ENCODE measurements around the gene MAN1A2. TPM values are rescaled to one million over a fixed set of nuclear protein-coding genes. Genes with fewer than 3 reads are reported as not detected.

Gene MAN1A2
- total RNA-seq, 1 experiment from 2014 or later, result 21.1 TPM

DNA sequence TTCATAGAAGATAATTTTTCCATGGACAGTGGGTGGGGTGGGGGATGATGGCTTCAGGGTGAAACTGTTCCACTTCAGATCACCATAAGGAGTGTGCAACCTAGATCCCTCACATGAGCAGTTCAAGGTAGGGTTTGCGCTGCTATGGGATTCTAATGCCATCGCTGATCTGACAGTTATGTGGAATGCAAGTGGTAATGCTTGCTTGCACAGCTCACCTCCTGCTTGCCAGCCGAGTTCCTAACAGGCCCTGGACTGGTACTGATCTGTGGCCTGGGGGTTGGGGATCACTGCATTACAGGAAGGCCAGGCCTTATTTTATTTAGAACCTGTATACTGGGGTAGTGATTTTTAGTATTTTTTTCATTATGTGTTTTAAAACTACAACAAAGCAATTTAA, 22.0 kb downstream of the MAN1A2 start:
- H3K4me3 ChIP-seq (ENCODE audit: low read length), result no peak overlapping the region
- H2AFZ ChIP-seq (ENCODE audit: low read length), result no peak overlapping the region
- no TSS peak for BruUV-seq (replicated peaks)
- H4K20me1 ChIP-seq (ENCODE audit: low read length), result 0 out of 2 replicates have a peak, but pooled peaks cover 8% of the 10 kb centered on the region
- no peaks in the 10 kb centered on the region for H3K27me3 ChIP-seq (ENCODE audit: low read length)
- no peaks in the 10 kb centered on the region for H3K9me3 ChIP-seq (ENCODE audit: low read length)
- ChIA-PET CTCF (interaction anchor here (0.6 kb wide), 1 partner anchor 1064 kb away, joined by 4 read pairs; no protein-coding TSS in a partner anchor), POLR2A (ENCODE audit: unreplicated experiment) (no interaction called here)
- H3K4me1 ChIP-seq (ENCODE audit: insufficient read depth, low read length), result no peaks in the 10 kb centered on the region
- ATAC-seq (no peak), DNase-seq (no peak)
- H3K27ac ChIP-seq (ENCODE audit: low read length), result no peak overlapping the region
- no peak overlapping the region for H3K4me2 ChIP-seq (ENCODE audit: low read length)
- H3K9me2 ChIP-seq (replicated peaks; ENCODE audit: low read length), result no peaks in the 10 kb centered on the region
- TF ChIP-seq, protein P1, sequence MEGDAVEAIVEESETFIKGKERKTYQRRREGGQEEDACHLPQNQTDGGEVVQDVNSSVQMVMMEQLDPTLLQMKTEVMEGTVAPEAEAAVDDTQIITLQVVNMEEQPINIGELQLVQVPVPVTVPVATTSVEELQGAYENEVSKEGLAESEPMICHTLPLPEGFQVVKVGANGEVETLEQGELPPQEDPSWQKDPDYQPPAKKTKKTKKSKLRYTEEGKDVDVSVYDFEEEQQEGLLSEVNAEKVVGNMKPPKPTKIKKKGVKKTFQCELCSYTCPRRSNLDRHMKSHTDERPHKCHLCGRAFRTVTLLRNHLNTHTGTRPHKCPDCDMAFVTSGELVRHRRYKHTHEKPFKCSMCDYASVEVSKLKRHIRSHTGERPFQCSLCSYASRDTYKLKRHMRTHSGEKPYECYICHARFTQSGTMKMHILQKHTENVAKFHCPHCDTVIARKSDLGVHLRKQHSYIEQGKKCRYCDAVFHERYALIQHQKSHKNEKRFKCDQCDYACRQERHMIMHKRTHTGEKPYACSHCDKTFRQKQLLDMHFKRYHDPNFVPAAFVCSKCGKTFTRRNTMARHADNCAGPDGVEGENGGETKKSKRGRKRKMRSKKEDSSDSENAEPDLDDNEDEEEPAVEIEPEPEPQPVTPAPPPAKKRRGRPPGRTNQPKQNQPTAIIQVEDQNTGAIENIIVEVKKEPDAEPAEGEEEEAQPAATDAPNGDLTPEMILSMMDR (conservative IDR thresholded peaks at IDR 0.05; ENCODE audit: low read depth, low read length), result no peak
- TF ChIP-seq EZH2phosphoT487 (IDR thresholded peaks at IDR 0.05; ENCODE audit: borderline replicate concordance, low read length) (no peak), EZH2 (IDR thresholded peaks at IDR 0.05; ENCODE audit: low read length, unreplicated experiment) (no peak)
- no peaks in the 10 kb centered on the region for H3K36me3 ChIP-seq (ENCODE audit: low read depth, low read length)
- H3F3A ChIP-seq (ENCODE audit: low read length, unreplicated experiment), result no peaks in the 10 kb centered on the region
- intact Hi-C loops (cut with micrococcal nuclease), result no loop called here
- H3K79me2 ChIP-seq (ENCODE audit: low read length), result peaks cover 90% of the 10 kb centered on the region
- no peak overlapping the region for H3K9ac ChIP-seq (ENCODE audit: low read length)

DNA sequence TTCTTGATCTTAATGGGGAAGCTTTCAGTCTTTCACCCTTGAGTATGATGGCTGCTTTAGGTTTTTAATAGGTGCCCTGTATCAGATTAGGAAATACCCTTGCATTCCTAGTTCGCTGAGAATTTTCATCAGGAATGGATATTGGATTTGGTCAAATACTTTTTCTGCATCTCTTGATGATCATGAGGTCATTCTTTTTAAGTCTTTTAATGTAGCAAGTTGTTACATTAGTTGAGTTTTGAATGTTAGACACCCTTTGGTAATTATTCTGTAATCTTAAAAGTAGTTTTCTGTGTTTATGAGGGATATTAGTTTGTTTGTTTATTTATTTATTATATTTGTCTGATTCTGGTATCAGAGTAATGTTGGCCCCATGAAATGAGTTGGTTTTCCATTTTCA, 22.5 kb downstream of the MAN1A2 start:
- H4K20me1 ChIP-seq (ENCODE audit: low read length), result 0 out of 2 replicates have a peak, but pooled peaks cover 8% of the 10 kb centered on the region
- no peak overlapping the region for H3K4me2 ChIP-seq (ENCODE audit: low read length)
- POLR2A ChIA-PET (ENCODE audit: unreplicated experiment), result no interaction called here
- H3K27me3 ChIP-seq (ENCODE audit: low read length), result no peaks in the 10 kb centered on the region
- CTCF ChIA-PET, result interaction anchor here (0.6 kb wide), 1 partner anchor 1064 kb away, joined by 4 read pairs; no protein-coding TSS in a partner anchor
- intact Hi-C loops (cut with micrococcal nuclease), result no loop called here
- no peak for DNase-seq
- H2AFZ ChIP-seq (ENCODE audit: low read length), result no peak overlapping the region
- ATAC-seq, result no peak
- no peaks in the 10 kb centered on the region for H3K9me2 ChIP-seq (replicated peaks; ENCODE audit: low read length)
- H3K4me1 ChIP-seq (ENCODE audit: insufficient read depth, low read length), result no peaks in the 10 kb centered on the region
- no peak overlapping the region for H3K9ac ChIP-seq (ENCODE audit: low read length)
- no TSS peak for BruUV-seq (replicated peaks)
- H3K27ac ChIP-seq (ENCODE audit: low read length), result no peak overlapping the region
- peaks cover 90% of the 10 kb centered on the region for H3K79me2 ChIP-seq (ENCODE audit: low read length)
- H3F3A ChIP-seq (ENCODE audit: low read length, unreplicated experiment), result no peaks in the 10 kb centered on the region
- no peaks in the 10 kb centered on the region for H3K36me3 ChIP-seq (ENCODE audit: low read depth, low read length)
- H3K4me3 ChIP-seq (ENCODE audit: low read length), result no peak overlapping the region
- no peak for TF ChIP-seq EZH2phosphoT487 (IDR thresholded peaks at IDR 0.05; ENCODE audit: borderline replicate concordance, low read length)
- TF ChIP-seq, protein P1 (conservative IDR thresholded peaks at IDR 0.05; ENCODE audit: low read depth, low read length), result no peak
- TF ChIP-seq EZH2 (IDR thresholded peaks at IDR 0.05; ENCODE audit: low read length, unreplicated experiment), result no peak
- no peaks in the 10 kb centered on the region for H3K9me3 ChIP-seq (ENCODE audit: low read length)

DNA sequence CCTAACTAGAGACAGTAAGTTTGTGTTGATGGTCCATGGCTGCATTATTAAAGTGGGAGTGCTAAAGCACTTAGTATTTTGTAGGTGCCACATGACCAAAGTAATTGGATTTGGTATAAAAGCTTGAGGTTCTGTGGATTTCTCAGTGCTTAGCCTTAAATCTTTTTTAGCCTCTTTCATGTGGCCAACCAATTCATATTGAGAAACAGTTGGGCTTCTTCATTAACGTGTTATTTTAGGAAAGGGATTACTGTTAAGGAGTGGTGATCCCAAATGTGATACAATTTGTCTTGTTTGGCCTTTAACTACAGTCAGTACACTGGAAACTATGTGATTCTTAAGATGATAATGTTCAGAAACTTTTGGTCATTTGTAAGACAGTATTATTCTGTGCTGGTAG, 25.5 kb downstream of the MAN1A2 start:
- DNase-seq (no peak), ATAC-seq (no peak)
- Histone ChIP-seq H3K4me1 (ENCODE audit: insufficient read depth, low read length) (no peaks in the 10 kb centered on the region), H4K20me1 (ENCODE audit: low read length) (no peaks in the 10 kb centered on the region), H3K9me3 (ENCODE audit: low read length) (no peaks in the 10 kb centered on the region), H3K9ac (ENCODE audit: low read length) (no peak overlapping the region), H3F3A (ENCODE audit: low read length, unreplicated experiment) (no peaks in the 10 kb centered on the region), H3K27me3 (ENCODE audit: low read length) (no peaks in the 10 kb centered on the region), H3K9me2 (replicated peaks; ENCODE audit: low read length) (no peaks in the 10 kb centered on the region), H3K4me2 (ENCODE audit: low read length) (no peak overlapping the region), H3K79me2 (ENCODE audit: low read length) (peaks cover 68% of the 10 kb centered on the region), H2AFZ (ENCODE audit: low read length) (no peak overlapping the region), H3K27ac (ENCODE audit: low read length) (no peak overlapping the region), H3K36me3 (ENCODE audit: low read depth, low read length) (no peaks in the 10 kb centered on the region), H3K4me3 (ENCODE audit: low read length) (no peak overlapping the region)
- intact Hi-C loops (cut with micrococcal nuclease), result no loop called here
- TF ChIP-seq EZH2phosphoT487 (IDR thresholded peaks at IDR 0.05; ENCODE audit: borderline replicate concordance, low read length) (no peak), EZH2 (IDR thresholded peaks at IDR 0.05; ENCODE audit: low read length, unreplicated experiment) (no peak)
- TF ChIP-seq, protein P1 (conservative IDR thresholded peaks at IDR 0.05; ENCODE audit: low read depth, low read length), result no peak
- BruUV-seq (replicated peaks), result no TSS peak
- ChIA-PET POLR2A (ENCODE audit: unreplicated experiment) (no interaction called here), CTCF (no interaction called here)
